Measurements from ENCODE around the gene DGKQ.

DGKQ gene

DNA sequence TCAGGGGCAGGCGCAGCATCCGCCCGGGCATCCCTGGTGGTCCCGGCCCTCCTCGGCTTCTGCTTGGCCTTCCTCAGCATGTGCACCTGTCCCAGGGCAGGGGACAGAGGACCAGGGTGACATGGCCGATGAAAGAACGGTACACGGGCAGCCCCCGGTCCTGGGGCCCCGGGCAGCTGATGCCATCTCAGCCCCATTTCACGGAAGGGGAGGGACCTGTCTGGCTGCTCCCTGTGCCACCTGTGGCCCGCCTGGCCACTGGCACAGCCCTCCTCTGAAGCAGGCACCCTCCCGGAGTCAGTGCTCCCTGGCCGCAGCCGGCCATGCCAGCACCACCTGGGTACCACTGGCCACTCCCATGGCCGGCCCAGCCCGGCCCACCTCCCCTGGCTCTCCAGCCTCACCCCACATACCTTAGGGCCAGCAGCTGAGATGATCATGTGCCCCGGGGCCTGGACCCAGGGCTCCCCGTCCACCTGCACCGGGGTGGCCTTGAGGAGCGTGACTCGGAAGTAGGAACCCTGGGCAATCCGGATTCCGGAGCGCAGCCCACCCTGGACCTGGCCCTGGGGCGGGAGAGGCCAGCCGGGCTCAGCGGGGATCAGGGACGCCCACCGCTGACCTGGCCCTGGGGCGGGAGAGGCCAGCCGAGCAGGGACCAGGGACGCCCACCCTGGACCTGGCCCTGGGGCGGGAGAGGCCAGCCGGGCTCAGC, 12.6 kb downstream of the DGKQ start:
- DNase-seq (ENCODE audit: low read depth), result no peak

DNA sequence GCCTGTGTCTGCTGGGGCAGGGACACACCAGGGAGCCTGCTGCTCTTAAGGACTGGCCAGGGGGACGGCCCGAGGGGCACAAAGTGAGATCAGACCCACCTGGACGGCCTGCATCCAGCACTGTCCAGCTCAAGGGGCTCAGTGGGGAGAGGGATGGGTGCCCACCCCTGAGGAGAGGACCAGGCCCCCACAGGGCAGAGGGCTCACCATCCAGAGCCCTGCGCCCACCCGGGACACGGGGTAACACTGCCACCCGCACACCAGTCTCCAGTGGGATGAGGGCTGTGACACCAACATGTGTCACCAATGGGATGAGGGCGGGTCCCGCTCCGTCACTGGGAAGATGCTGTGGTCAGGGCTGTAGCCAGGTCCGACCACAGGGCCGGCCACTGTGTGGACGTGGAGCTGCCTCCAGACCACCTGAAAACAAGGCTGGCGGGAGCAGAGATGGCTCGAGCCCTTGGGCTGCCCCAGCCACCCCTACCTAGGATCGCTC, 13.2 kb downstream of the DGKQ start:
- DNase-seq (ENCODE audit: low read depth), result no peak

DNA sequence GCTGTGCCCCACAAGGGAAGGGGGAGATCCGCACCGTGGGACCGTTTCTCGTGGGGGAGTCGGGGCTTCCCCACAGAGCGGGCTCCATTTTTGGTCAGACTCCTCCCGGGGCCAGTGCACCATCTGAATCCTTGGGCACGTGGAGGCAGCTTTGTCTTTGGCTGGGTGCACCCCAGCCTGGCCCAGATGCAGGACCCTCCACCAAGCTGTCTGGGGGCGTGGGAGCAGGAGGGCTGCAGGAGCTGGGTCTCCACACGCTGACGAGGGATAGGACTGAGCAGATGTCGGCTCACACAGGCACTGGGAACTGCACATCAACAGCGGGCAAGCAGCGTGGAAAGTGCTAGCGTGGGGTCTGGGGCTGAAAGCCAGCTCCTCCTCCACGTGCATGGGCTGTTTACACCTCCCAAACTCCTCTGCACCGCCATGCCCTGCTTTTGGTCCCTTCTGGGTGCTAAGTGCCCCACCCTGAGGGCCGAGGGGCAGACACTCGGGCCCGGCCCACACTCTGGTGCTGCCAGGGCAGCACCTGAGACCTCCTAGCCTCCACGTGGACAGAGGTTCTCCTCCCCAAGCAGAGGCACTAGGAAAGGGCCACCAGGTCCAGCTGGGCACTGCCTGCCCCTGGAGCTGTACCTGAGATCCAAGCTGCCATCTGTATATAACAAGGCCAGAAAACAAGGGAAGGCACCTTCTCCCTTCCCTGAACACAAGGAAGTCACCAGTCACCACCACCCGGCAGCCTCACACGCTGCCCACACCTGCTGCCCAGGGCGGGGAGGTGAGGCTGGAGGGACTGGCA, 13.8 kb downstream of the DGKQ start:
- DNase-seq (ENCODE audit: low read depth), result no peak

DNA sequence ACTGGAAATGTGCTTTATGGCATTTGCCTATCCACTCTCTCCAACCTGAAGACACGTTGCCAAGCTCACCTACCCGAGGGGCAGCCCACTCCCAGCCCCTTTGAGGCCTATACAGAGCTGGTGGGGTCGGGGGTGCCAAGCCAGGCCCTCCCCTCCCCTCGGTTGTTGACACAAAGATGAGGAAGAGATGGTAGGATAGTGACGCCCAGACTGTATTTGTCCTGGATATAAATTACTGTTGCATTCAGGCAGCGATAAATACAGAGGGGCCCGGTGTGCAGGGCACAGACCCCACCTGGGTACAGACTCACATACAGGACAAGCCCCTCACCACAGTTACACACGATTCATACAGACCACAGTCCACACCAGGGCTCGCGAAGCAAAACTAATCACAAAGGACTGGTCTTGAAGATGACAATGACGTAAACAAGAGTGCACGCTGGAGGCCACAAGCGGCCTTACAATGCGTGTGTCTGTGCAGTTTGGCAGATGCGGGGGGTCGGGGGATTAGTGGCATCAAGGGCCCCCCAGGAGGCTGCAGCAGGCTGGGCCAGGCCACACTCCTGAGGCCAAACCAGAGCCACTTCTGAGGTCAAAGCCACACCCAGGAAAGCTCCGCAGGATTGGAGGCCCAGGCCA, 14.6 kb downstream of the DGKQ start:
- no peak for DNase-seq (ENCODE audit: low read depth)

DNA sequence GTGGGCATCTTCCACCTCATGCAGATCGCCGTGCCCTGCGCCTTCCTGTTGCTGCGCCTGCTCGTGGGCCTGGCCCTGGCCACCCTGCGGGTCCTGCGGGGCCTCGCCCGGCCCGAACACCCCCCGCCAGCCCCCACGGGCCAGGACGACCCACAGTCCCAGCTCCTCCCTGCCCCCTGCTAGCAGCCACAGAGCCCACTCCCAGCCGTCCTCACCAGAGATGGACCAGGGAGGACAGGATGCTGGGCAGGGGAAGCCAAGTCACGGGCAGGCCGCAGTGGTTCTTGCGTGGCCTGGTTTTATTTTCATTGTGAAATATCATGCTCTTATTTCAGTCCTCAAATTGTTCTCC, 15.1 kb downstream of the DGKQ start:
- DNase-seq (ENCODE audit: low read depth), result no peak

DNA sequence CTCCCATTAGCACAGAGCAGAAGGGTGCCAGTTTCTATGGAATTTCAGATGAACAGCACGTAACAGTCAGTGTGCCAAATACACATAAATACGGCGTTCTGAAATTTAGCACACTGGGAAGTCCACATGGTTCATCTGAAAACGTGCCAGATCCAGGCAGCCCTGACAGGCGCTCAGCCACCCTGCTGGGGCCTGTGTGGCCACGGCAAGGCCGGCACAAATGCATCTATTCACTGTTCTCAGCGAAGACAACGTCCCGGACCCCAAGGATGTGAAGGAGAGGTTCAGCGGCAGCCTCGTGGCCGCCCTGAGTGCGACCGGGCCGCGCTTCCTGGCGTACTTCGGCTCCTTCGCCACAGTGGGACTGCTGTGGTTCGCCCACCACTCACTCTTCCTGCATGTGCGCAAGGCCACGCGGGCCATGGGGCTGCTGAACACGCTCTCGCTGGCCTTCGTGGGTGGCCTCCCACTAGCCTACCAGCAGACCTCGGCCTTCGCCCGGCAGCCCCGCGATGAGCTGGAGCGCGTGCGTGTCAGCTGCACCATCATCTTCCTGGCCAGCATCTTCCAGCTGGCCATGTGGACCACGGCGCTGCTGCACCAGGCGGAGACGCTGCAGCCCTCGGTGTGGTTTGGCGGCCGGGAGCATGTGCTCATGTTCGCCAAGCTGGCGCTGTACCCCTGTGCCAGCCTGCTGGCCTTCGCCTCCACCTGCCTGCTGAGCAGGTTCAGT, 15.6 kb downstream of the DGKQ start:
- no peak for DNase-seq (ENCODE audit: low read depth)

DNA sequence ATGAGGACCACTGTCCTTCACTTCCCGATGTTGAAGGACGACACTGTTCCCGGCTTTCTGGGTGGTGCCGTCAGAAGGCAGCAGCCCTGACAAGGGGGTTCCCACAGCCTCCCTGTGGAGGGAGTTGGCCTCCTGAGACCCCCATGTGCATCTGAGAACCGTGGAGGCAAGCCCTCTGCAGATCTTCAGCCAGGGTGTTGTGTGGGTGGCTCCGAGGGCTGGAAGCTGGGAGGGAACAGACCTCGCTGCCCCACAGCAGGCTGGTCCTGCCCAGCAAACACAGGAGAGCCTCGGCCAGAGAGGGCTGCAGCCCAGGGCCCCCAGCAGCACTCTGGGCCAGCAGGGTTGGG, 16.2 kb downstream of the DGKQ start:
- no peak for DNase-seq (ENCODE audit: low read depth)

DNA sequence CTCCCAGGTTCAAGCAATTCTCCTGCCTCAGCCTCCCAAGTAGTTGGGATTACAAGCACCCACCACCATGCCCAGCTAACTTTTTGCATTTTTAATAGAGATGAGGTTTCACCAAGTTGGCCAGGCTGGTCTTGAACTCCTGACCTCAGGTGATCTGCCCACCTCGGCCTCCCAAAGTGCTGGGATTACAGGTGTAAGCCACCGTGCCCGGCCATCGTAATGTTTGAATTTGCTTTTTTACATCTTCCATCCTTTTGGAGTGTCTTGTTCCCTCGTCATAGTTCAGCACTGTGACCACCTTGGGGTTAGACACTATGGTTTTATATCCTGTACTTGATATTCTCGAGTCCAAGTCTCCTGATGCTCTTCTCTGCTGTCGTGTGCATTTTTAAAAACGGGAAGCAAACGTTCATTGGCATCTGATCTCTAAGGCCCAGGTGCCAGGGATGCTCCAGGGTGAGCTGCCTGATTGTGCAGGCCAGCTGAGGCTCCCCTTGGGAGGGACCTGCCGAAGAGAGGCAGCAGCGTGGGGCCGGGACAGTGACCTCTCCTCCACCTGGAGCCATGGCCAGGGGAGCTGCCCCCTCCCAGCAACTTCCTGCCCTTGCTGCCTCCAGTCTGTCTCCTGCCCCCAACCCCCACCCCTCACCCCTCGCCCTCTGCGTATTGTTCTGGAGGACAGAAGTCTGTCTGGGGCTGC, 16.7 kb downstream of the DGKQ start:
- no peak for DNase-seq (ENCODE audit: low read depth)

DNA sequence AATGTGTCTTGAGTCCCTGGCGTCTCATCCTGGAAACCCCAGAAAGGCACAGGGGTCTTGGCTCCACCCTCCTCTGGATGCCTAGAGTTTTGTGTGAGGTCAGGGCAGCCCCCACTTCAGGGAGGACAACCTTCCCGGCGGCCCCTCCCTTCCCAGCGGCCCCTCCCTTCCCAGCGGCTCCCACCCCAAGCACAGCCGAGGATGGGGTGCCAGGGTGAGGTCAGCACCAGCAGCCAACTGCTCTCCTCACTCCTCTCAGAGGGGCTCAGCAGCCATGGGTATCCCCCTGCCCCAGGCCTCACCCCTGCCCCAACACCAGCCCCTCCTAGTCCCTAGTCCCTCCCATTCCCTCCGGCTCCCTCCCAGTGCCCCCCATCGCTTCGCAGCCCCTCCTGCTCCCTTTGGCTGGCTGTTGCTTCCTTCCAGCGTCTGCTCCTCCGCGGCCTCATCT, 17.4 kb downstream of the DGKQ start:
- no peak for DNase-seq (ENCODE audit: low read depth)

DNA sequence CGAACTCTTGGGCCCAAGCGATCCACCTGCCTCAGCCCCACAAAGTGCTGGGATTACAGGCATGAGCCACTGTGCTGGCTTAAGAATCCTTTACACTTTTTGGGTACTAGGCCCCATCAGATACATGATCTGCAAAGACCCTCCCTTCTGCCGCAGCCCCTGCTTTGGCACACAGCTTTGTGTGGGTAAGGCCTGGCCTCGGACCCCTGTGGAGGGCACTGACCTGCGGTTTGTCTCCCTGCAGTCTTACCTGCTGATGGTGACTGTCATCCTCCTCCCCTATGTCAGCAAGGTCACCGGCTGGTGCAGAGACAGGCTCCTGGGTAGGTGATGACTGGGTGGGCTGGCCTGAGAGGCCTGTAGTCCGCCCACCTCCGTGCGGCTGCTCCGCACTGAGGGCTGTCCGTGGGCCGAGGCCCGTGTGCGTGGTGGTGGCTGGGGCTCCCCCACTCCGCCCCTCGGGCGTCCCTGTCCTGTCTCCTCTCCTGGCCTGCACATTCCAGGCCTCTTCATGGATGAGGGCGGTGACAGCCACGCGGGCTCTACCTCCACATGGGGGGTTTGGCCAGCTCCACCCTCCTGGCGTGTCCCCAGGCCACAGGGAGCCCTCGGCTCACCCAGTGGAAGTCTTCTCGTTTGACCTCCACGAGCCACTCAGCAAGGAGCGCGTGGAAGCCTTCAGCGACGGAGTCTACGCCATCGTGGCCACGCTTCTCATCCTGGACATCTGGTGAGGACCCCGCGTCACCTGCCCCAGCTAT, 18.0 kb downstream of the DGKQ start:
- DNase-seq (ENCODE audit: low read depth), result no peak

DNA sequence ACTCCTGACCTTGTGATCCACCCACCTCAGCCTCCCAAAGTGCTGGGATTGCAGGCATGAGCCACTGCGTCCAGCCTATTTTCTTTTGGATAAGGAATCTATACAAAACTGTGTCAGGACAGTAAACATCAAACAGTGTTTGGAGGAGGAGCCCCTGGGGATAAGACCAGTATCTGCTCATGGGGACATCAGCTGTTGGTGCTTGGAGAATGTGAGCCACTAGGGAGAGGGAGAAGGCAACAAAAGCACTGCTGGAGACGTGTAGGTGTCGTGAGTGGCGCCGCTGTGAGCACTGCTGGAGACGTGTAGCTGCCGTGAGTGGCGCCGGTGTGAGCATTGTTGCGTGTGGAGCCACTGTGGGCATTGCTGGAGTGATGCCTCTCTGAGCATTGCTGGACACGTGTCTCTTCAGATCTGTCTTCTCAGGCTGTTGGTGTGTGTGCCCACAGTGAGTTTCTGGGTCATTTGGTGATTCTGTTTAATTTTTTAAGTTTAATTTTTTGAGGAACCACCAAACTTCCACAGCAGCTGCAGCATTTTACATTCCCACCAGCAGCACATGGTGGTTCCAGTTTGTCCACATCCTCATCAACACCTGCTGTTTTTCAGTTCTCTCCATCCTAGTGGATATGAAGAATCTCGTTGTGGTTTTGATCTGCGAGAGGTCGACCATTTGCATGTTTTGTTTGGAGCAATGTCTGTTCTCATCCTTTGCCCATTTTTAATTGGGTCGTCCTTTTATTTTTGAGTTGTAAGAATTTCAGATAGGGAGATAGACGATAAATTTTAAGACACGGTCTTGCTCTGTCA, 19.0 kb downstream of the DGKQ start:
- DNase-seq (ENCODE audit: low read depth), result no peak

DNA sequence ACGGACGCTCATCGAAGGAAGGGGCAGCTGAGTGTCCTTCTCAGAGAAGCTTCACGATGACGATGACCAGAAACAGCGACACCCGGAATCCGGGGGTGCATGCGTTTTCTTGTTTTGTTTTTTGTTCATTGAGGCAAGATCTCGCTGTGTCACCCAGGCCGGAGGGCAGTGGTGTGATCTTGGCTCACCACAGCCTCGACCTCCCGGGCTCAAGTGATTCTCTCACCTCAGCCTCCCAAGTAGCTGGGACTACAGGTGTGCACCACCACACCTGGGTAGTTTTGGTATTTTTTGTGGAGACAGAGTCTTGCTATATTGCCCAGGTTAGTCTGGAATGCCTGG, 19.8 kb downstream of the DGKQ start:
- DNase-seq (ENCODE audit: low read depth), result no peak

DNA sequence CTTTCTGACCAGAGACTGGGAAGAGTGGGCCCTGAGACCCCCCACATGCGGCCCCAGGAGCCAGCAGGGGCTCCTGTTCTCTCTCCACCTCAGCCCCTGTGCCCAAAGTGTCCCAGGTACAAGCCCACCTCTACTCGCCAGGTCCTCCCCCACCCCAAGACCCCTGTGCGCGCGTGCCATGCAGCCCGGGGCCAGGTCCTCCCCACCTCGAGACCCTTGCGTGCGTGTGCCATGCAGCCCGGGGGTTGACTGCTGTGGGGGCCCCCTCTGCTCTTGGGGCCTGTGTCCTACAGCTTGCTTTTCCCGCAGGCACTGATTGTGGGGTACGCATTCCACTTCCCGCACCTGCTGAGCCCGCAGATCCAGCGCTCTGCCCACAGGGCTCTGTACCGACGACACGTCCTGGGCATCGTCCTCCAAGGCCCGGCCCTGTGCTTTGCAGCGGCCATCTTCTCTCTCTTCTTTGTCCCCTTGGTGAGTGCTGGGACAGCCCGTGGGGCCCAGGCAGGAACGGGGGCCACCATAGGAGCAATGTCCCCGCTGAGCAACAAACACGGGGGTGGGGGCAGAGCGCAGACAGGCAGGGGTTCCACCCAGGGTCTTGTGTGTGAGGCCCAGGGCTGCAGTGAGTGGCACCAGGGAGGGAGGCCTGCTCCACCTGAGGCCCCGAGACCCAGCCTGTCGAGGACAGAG, 20.3 kb downstream of the DGKQ start:
- no peak for DNase-seq (ENCODE audit: low read depth)

DNA sequence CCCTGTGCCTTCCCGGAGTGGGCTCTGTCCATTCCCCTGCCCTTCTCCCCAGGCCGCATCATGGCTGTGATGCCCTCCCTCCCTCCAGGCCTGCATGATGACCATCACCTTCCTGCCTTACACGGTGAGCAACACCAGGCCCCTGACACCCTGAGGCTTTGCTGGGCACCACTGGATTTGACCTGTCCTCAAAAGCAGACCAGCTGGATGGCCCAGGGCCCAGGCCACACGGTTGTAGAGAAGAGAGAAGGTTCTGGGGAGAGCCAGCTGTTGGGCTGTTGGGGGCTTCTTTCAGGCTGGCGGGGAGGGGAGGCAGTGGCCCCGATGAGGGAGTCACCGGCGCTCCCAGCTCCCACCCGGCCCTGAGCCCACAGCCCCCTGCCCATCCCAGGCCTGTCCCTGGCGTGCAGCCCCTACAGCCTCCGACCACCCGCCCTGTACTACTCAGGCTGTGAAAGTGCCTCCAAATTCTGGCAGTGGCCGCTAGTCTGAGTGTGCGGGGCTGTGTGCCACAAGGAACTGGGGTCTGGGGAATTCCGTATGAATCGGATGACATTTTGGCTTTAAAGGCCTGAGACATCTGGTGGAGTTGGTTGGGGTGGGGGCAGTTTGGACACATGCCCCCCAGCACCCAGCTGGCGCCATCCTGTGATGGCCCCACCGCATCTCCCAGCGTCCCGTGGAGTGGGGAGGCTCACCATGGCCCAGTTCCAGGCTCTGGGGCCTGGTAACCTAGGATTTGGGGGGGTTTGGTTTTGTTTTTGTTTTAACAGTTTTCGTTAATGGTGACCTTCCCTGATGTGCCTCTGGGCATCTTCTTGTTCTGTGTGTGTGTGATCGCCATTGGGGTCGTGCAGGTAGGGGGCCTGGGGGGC, 21.5 kb downstream of the DGKQ start:
- DNase-seq (ENCODE audit: low read depth), result no peak

DNA sequence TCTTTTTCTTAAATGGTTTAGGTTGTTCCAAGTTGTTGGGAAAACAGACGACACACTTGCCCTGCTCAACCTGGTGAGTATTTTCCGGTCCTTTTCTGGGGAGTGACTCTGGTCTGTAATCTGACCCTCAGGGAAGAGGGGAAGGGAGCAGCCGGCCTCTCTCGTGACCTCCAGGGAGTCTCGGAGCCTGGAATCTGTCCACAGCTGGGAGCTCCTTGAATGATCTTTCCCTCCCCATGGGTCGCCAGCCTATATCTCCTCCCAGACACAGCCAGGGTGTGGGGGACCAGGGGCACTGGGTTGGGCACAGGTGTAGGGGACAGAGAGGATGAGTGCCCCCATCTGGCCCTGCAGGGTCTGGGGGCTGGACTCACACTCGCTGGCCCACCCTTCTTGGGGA, 22.2 kb downstream of the DGKQ start:
- DNase-seq (ENCODE audit: low read depth), result no peak

DNA sequence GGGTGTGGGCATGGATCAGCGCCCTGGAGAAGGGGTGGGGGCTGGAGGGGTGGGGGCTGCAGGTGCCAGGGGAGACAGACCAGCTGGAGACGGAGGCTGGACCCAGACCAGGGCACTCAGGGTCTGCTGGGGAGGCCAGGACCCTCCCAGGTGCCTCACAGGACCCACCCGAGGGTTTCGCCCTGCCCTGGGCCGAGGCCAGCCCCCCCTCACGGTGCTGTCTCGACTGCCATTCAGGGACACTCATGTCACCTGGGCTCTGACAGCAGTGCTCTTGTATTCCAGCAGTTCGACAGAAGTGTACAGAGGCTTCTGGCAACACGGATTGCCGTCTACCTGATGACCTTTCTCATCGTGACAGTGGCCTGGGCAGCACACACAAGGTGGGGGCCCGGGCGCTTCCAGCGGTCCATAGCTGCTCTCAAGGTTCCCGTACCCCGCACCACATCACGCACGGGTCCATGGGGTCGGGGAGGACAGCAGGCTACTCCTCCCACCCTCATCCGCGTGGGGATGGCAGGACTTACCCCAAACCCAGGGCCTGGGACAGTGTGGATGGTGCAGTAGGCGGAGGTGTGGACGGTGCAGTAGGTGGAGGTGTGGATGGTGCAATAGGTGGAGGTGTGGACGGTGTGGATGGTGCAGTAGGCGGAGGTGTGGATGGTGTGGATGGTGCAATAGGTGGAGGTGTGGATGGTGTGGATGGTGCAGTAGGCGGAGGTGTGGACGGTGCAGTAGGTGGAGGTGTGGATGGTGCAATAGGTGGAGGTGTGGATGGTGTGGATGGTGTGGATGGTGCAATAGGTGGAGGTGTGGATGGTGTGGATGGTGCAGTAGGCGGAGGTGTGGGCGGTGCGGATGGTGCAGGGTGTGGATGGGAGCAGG, 23.0 kb downstream of the DGKQ start:
- no peak for DNase-seq (ENCODE audit: low read depth)

DNA sequence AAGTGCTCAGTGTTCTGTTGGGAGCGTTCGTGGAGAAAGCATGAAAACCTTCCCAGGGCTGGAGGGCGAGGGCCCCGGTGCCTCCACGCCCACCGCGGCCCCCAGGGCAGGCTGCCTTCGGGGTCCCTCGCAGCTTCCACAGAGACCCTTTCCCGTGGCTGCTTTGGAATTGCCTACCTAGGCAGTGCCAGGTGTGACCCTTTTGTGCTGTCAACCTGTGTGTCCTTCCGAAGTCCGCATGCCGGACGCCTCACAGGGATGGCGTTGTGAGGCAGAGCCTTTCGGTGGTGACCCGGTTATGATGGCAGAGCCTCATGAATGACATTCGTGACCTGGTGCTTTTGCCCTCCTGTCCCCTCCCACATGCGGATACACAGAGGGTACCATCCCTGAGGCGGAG, 23.7 kb downstream of the DGKQ start:
- DNase-seq (ENCODE audit: low read depth), result no peak

DNA sequence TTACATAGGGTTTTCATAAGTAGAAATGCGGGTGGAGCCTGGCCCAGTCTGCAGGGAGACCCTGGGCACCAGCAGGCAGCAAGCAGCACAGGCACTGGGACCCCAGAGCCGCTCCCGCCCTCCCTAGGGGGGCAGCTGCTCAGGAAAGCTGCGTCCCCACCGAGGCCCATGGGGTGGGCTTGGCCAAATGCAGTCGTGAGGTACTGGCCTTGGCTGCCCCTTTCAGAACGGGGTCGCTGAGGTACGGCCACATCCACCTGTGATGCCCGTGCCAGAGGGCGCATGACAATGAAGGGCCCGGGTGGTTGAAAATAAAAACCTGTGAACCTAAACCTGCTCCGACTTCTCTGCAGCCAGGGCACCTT, 24.5 kb downstream of the DGKQ start:
- no peak for DNase-seq (ENCODE audit: low read depth)

Measured in fibroblast of gingiva (primary cell).